IMR-90 (cell line): ENCODE measurements around the gene KRTAP10-3. TPM values are rescaled to one million over a fixed set of nuclear protein-coding genes. Genes with fewer than 3 reads are reported as not detected.
A peak's percentile ranks its signal among the peaks of the same experiment; 100 is the strongest.

ENCODE experiments used
- ATAC-seq: fragments of 200-7000 bp; cut with Tn5 transposase; 2 replicates; pipeline ENCODE4 v1.9.1; 2020; ENCODE audit warnings: low read depth, mild to moderate bottlenecking, moderate library complexity
- BruUV-seq: library from RNA; stranded (reverse); fragments of 400-500 nt; replicated peaks from 2 replicates; lab custom pipeline; 2021; lab: Mats Ljungman, UMichigan
- CTCF ChIA-PET: fragments of 300-600 bp; formaldehyde crosslinking; extraction: SDS; loops from one replicate; lab custom pipeline; 2021; ENCODE audit warnings: antibody characterized with exemption; lab: Yijun Ruan, JAX
- POLR2A ChIA-PET: fragments of 300-600 bp; sonication (Branson Sonifier 250); formaldehyde crosslinking; loops from one replicate; lab custom pipeline; 2022; ENCODE audit warnings: antibody characterized with exemption; ENCODE audit not compliant: unreplicated experiment; lab: Charles Lee
- DNase-seq: peaks from one replicate; pipeline ENCODE4 v3.0.0; 2013
- H2AFZ ChIP-seq: replicated peaks from 2 replicates; pipeline ENCODE3; 2013; ENCODE audit warnings: low read length, mild to moderate bottlenecking; ENCODE audit not compliant: poor library complexity
- H2AK5ac ChIP-seq: 2 replicates; pipeline ENCODE4 v1.6.1; 2013; ENCODE audit warnings: low read depth, low read length, inconsistent platforms
- H2AK9ac ChIP-seq: replicated peaks from 2 replicates; pipeline ENCODE3; 2013; ENCODE audit warnings: mild to moderate bottlenecking, low read depth, low read length, moderate library complexity; ENCODE audit not compliant: poor library complexity
- H2BK120ac ChIP-seq: 2 replicates; pipeline ENCODE4 v1.6.1; 2013; ENCODE audit warnings: low read depth, low read length, inconsistent platforms
- H2BK15ac ChIP-seq: 3 replicates; pipeline ENCODE4 v1.6.1; 2013; ENCODE audit warnings: low read depth, low read length, inconsistent platforms
- H2BK20ac ChIP-seq: 2 replicates; pipeline ENCODE4 v1.6.1; 2013; ENCODE audit warnings: low read depth, mild to moderate bottlenecking, inconsistent platforms, low read length, moderate library complexity
- H2BK5ac ChIP-seq: 2 replicates; pipeline ENCODE4 v1.6.1; 2013; ENCODE audit warnings: mild to moderate bottlenecking, low read depth, low read length, inconsistent platforms; ENCODE audit not compliant: poor library complexity, severe bottlenecking
- H3K14ac ChIP-seq: replicated peaks from 2 replicates; pipeline ENCODE4 v1.6.1; 2013; ENCODE audit warnings: low read depth, low read length, inconsistent platforms
- H3K18ac ChIP-seq: 2 replicates; pipeline ENCODE4 v1.6.1; 2013; ENCODE audit warnings: low read depth, low read length, control low read depth
- H3K23ac ChIP-seq: 2 replicates; pipeline ENCODE4 v1.6.1; 2013; ENCODE audit warnings: low read depth, low read length, inconsistent platforms
- H3K27ac ChIP-seq: 2 replicates; pipeline ENCODE4 v1.5.1; 2013; ENCODE audit warnings: mild to moderate bottlenecking, control low read depth, low read length; ENCODE audit not compliant: insufficient read depth
- H3K27me3 ChIP-seq: 2 replicates; pipeline ENCODE4 v1.6.1; 2013; ENCODE audit warnings: low read length; ENCODE audit not compliant: control insufficient read depth, insufficient read depth
- H3K36me3 ChIP-seq: 2 replicates; pipeline ENCODE4 v1.6.1; 2013; ENCODE audit warnings: low read length, mixed read lengths; ENCODE audit not compliant: control insufficient read depth, insufficient read depth
- H3K4ac ChIP-seq: 2 replicates; pipeline ENCODE4 v1.6.1; 2013; ENCODE audit warnings: low read depth, low read length, inconsistent platforms
- H3K4me1 ChIP-seq: 2 replicates; pipeline ENCODE4 v1.6.1; 2013; ENCODE audit warnings: low read length, mixed read lengths; ENCODE audit not compliant: control insufficient read depth, insufficient read depth
- H3K4me2 ChIP-seq: 2 replicates; pipeline ENCODE4 v1.6.1; 2013; ENCODE audit warnings: low read depth, mild to moderate bottlenecking, control low read depth, low read length, moderate library complexity
- H3K4me3 ChIP-seq: 2 replicates; pipeline ENCODE4 v1.5.1; 2013; ENCODE audit warnings: low read depth, mild to moderate bottlenecking, control low read depth, low read length, moderate library complexity; ENCODE audit not compliant: insufficient read depth
- H3K56ac ChIP-seq: 2 replicates; pipeline ENCODE4 v1.6.1; 2013; ENCODE audit warnings: low read length, inconsistent platforms; ENCODE audit not compliant: insufficient read depth; ENCODE audit errors: extremely low read depth
- H3K79me1 ChIP-seq, 2 experiments: 2 replicates each; pipeline ENCODE4 v1.6.1; 2013; ENCODE audit warnings: low read length in 2 of 2, inconsistent platforms in 1 of 2, low read depth in 1 of 2
- H3K9ac ChIP-seq: 2 replicates; pipeline ENCODE4 v1.6.1; 2013; ENCODE audit warnings: low read depth, low read length, control low read depth
- H3K9me1 ChIP-seq: 2 replicates; pipeline ENCODE4 v1.6.1; 2013; ENCODE audit warnings: low read length, inconsistent platforms; ENCODE audit not compliant: insufficient read depth
- H3K9me3 ChIP-seq: 2 replicates; pipeline ENCODE4 v1.6.1; 2013; ENCODE audit warnings: low read length; ENCODE audit not compliant: control insufficient read depth, insufficient read depth
- H4K20me1 ChIP-seq: 2 replicates; pipeline ENCODE4 v1.6.1; 2013; ENCODE audit warnings: low read length, inconsistent platforms; ENCODE audit not compliant: insufficient read depth
- H4K5ac ChIP-seq: 2 replicates; pipeline ENCODE4 v1.6.1; 2013; ENCODE audit warnings: mild to moderate bottlenecking, low read depth, low read length, control low read depth
- H4K8ac ChIP-seq, 2 experiments: 2 replicates each; pipeline ENCODE4 v1.6.1; 2013; ENCODE audit warnings: low read depth in 2 of 2, low read length in 2 of 2, control low read depth in 1 of 2, inconsistent platforms in 1 of 2
- H4K91ac ChIP-seq: 2 replicates; pipeline ENCODE4 v1.6.1; 2013; ENCODE audit warnings: low read depth, low read length, inconsistent platforms; ENCODE audit not compliant: insufficient read depth
- BHLHE40 ChIP-seq: fragments of 150-350 bp; IDR thresholded peaks from 2 replicates; pipeline ENCODE4 v1.6.1; 2016; ENCODE audit warnings: mild to moderate bottlenecking, low read depth, low read length
- FOS ChIP-seq: fragments of 150-350 bp; IDR thresholded peaks from 2 replicates; pipeline ENCODE4 v1.6.1; 2016; ENCODE audit warnings: low read depth, low read length
- MAZ ChIP-seq: IDR thresholded peaks from 2 replicates; pipeline ENCODE4 v1.6.1; 2012; ENCODE audit warnings: low read depth, mild to moderate bottlenecking, low read length, improper control_type of control experiment, moderate library complexity, borderline replicate concordance
- SMC3 ChIP-seq: fragments of 150-350 bp; IDR thresholded peaks from 2 replicates; pipeline ENCODE4 v1.6.1; 2016; ENCODE audit warnings: low read depth, mild to moderate bottlenecking, antibody characterized with exemption, low read length, moderate library complexity
- USF2 ChIP-seq: fragments of 150-350 bp; IDR thresholded peaks from 2 replicates; pipeline ENCODE4 v1.6.1; 2017; ENCODE audit warnings: mild to moderate bottlenecking, antibody characterized with exemption, low read length, low read depth
- WGBS, 2 experiments: methylation state at CpG; one replicate each; pipeline versions ENCODE4 v1.1.5 to v1.1.7; 2013; ENCODE audit warnings: missing lambda C conversion rate in 2 of 2; ENCODE audit not compliant: insufficient read length in 1 of 2; ENCODE audit errors: extremely low coverage in 2 of 2; 5-methylcytosine and 5-hydroxymethylcytosine counted together
- dilution Hi-C: fragments of 300-500 bp; cut with HindIII; formaldehyde crosslinking; loops from one replicate; pipeline ENCODE4 v1.14.3; 2018; ENCODE audit warnings: low sequenced_read_pairs; ENCODE audit not compliant: unreplicated experiment
- in situ Hi-C: fragments of 300-500 bp; cut with MboI; formaldehyde crosslinking; loops from 3 replicates; pipeline ENCODE4 v1.14.3; 2019; ENCODE audit warnings: low sequenced_read_pairs, inconsistent platforms, mixed read lengths
- intact Hi-C: fragments of 100-400 bp; cut with micrococcal nuclease; formaldehyde crosslinking; loops from 2 replicates; pipeline ENCODE4 v1.10.0; 2022
- polyA plus RNA-seq, 3 experiments: library from polyadenylated mRNA; depleted of rRNA; stranded (reverse); fragments of >200 nt; gene quantifications; 2 replicates each; pipeline ENCODE4 v1.2.3, GENCODE V29; 2012; ENCODE audit warnings: low replicate concordance in 1 of 3
- total RNA-seq: library from RNA; depleted of rRNA; stranded (reverse); fragments of >200 nt; gene quantifications from 2 replicates; pipeline ENCODE4 v1.2.3, GENCODE V29; 2012

Gene KRTAP10-3
- total and polyA plus RNA-seq, 2 of the 4 experiments (the other 2 are of a cell fraction) = not detected

DNA sequence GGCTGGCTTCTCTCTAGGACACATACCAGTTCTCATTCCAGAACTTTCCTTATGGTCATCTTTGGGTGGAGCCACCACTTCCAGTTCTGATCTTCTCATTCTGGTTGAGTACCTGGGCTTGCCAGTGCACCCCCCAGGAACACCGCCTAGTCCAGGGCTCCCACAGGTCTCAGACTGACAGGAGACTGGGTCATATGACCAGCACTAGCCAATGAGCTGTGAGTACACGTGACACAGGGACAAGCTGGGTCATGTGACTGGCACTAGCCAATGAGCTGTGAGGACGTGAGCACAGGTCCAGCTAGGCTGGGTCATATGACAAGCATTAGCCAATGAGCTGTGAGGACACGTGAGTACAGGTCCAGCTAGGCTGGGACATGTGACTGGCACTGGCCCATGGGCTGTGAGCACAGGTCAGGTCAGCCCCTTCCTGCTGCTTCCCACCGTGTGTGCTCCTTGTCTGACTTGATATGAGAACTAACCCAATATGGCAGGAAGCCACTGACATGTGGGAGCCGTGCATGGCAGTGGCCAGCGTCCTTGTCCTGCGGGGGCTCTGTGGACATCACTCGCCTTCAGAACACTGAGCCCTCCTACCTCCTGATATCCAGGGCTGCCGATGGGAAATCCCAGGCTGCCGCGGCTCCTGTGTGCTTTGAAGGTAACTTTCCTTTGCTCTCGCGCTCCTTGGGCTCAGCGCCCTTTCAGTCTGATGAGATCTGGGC, 41.3 kb downstream of the KRTAP10-3 start:
- Histone ChIP-seq H2AK9ac (no peak overlapping the region), H2BK120ac (no peak overlapping the region), H4K5ac (no peak overlapping the region), H2AFZ (peak overlapping the region; percentile 21), H3K36me3 (no peaks in the 10 kb centered on the region), H3K23ac (no peak overlapping the region), H3K9me1 (no peaks in the 10 kb centered on the region), H3K56ac (no peak overlapping the region), H3K4me2 (no peak overlapping the region), H3K4me1 (no peaks in the 10 kb centered on the region), H3K18ac (no peak overlapping the region), H3K4ac (no peak overlapping the region), H3K27me3 (no peaks in the 10 kb centered on the region), H3K4me3 (no peak overlapping the region), H2AK5ac (no peak overlapping the region), H4K8ac (no peak overlapping the region), H3K27ac (no peak overlapping the region), H3K14ac (no peak overlapping the region), H2BK5ac (no peak overlapping the region), H2BK20ac (no peak overlapping the region), H4K20me1 (no peaks in the 10 kb centered on the region), H3K9me3 (peaks cover 8% of the 10 kb centered on the region; the same call in 1 of the 2 replicates), H4K91ac (no peak overlapping the region), H3K9ac (no peak overlapping the region), H3K79me1 (no peaks in the 10 kb centered on the region), H2BK15ac (no peak overlapping the region)
- POLR2A ChIA-PET = no interaction called here
- intact Hi-C loops (no loop called here), in situ Hi-C loops (loop anchor here (25.0 kb wide), 1 partner anchor 420 kb away; the partner anchor contains the start of gene SLX9), dilution Hi-C loops (no loop called here)
- TF ChIP-seq USF2 (peak; percentile 89), FOS (no peak), SMC3 (no peak), MAZ (no peak), BHLHE40 (no peak)
- CTCF ChIA-PET = no interaction called here
- no TSS peak for BruUV-seq
- ATAC-seq = no peak
- peak; percentile 29 for DNase-seq
- 72% methylated on average over 9 of the region's 15 CpGs; no CpG with 5 or more reads in 1 of the 2 experiments for WGBS, 2 experiments
